Ammon's horn (tissue), 1 donor: ENCODE measurements around the gene MORC1.
A peak's percentile ranks its signal among the peaks of the same experiment; 100 is the strongest.

Experiments used
- DNase-seq: peaks from one replicate; pipeline ENCODE4 v3.0.0-alpha.2; 2016; ENCODE audit warnings: low spot score

Gene MORC1

DNA sequence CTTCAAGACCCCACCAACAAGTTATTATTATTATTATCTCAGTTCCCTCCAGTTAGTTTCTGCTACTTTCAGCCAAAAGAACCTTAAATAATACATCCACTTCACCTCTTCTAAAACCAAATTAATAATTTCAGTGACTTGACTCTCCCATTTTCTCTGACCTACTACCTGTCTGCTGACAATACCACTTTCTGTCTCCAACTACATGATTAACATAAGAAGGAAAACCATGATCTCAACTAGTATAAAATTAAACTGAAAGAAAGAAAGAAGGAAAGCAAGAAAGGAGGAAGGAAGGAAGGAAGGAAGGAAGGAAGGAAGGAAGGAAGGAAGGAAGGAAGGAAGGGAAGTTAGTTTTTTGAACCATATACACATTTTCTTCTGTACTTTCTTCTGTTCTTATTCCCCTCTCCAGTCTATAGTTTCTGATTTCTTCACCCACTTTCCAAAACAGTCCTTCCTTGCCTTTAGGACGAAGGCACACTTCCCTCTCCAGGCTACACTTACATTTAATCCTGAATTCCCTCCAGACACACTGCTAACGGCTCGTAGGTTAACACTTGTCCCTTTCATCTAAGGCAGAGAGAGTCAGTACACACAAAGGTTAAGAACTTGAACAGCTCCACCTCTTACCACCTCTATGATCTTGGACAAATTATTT is 84.8 kb downstream of the MORC1 start:
- no peak for DNase-seq

DNA sequence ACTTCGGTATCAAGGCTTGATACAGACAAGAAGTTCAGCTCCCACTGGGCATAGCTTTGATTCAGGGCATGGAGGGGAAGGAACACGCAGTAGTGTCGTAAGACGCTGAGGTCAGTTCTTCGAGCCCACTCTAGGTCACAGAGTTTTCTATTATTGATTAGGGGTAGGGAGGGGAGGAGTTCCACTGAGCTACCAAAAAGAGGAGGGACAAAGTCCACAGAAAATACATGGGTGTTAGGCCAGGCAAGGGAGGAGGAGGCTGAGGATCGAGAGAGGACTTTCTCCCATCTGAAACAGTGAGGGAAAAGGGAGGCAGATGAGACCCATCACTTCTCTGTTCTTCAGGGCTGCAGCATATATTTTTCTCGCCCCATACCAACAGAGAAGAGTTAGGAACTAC is 89.2 kb downstream of the MORC1 start:
- no peak for DNase-seq

DNA sequence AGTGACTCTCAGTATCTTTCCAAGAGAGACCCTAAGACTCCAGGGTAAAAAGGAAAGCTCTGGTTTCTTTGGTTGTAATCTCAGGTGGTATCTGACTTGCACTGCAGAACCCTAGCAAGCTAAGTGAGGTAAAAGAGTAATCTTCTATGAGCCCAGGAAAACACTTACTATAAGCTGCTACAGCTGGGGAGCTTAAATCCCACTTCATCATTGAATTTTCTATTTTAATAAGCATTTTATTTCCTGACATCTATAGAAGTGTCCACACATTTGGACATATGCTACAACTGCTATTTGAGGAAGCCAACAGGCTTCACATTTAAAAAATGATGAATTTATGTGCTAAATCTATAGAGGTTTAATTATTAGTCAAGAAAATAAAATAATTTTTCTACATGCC is 91.1 kb downstream of the MORC1 start:
- no peak for DNase-seq

DNA sequence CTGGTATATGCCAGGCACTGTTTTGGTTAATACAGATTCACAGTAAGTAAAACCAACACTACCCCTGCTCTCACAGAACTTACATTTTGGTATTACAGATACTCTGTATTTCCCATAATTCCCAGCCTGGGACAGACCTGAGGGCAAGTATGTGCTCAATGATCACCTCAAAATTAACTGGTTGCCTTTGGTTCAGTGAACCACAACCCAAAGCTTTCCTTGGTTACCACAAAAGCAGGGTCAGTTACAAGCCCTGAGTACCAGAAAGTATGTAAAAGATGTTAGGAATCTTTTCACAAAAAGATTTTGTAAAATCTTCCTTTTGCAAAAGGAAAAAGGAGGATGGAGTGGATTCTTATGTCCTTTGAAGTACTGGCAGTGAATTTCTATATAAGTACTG is 92.0 kb downstream of the MORC1 start:
- DNase-seq = no peak

- DNase-seq = peak; percentile 77
Observed at GRCh38 chr3:109023656-109024254, 94.2 kb downstream of the MORC1 start.

- DNase-seq = no peak
Observed at GRCh38 chr3:109023167-109023566, 94.8 kb downstream of the MORC1 start.

DNA sequence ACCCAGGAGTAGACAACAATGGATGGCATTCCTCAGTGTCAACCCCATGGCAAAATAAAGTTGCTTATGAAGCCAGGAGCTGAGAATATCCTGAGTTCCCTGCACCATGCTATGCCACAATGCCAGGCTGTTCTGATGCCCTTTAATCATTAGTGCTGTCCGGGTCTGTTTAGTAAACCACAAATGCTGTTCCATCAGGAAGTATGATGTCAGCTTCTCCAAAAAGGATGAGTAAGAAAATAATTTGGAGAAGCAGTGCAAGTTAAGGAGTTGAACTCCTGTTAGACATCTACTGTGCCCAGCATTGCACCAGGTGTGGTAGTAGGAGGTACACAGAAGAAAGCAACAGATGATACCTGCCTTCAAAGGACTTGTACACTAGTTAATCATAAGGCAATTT is 96.4 kb downstream of the MORC1 start:
- DNase-seq = no peak

GRCh38 chr3:109018828-109019227 is 99.1 kb downstream of the MORC1 start:
- DNase-seq = no peak

GRCh38 chr3:109005443-109005842 is 112.5 kb downstream of the MORC1 start:
- no peak for DNase-seq

GRCh38 chr3:108998436-108998835 is 119.5 kb downstream of the MORC1 start:
- DNase-seq = no peak

GRCh38 chr3:108985844-108986243 is 132.1 kb downstream of the MORC1 start:
- no peak for DNase-seq

DNA sequence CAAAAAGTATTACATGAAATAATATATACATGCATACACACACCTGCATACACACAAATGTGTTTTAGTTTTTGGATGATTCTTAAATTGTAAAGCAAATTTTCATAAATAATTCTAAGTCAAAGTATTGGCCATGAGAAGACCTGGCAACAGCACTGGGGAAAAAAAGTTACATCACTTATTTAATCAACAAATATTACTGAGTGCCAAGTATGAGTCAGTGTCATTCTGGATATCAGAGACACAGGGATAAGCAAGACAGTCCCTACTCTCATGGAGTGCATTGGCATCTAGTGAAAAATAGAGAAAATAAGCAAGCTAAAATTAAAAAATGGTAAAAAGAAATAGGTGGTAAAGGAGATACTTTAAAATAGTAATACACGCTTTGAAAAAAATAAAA is 134.9 kb downstream of the MORC1 start:
- DNase-seq = no peak

GRCh38 chr3:108976058-108976457 is 141.9 kb downstream of the MORC1 start:
- DNase-seq = no peak

- no peak for DNase-seq
Observed at GRCh38 chr3:108973019-108973418, 144.9 kb downstream of the MORC1 start.

GRCh38 chr3:108972482-108972881 is 145.5 kb downstream of the MORC1 start:
- DNase-seq = no peak

DNA sequence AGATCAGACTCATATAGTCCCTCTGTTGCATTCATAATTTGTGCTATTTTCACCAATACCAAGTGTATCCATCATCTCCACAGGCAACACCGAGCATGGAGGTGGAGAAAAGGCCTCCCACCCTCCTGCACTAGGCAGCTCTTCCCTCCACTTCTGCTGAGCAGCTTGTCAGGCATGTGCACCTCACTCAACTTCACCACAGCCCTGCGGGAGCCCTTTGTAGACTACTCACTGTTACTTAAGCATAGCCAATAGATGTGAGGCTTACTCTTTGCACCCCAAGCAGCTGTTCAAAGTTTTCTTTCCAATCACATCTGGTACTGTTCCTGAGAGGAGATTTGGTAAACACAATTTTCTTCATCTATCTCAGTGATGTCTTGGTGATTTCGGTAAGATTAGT is 147.4 kb downstream of the MORC1 start:
- no peak for DNase-seq

GRCh38 chr3:108966773-108967172 is 151.2 kb downstream of the MORC1 start:
- DNase-seq = no peak

DNA sequence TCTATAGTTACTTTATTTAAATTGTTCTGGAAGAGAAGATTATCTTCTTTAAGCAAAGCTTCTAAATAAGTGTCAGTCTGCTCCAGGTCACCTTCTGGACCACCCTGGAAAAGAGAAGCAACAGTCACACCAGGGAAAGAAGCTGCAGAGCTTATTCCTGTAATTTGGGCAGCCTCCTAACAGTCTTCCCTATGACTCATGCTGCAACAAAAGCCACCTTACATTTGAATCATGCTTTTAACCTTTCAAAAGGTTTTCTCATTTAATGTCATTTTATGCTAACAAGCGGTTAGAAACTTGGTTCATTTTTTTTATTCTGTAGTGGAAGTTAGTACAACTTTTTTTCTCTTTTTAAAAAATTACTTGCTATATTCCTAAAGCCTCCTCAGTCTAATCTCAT is 158.9 kb downstream of the MORC1 start:
- DNase-seq = no peak

GRCh38 chr3:108953700-108954099 is 164.2 kb downstream of the MORC1 start, which contains the start of gene GUCA1C:
Gene GUCA1C (minus strand): TSS chr3:108953879. CDS start chr3:108953762, 117 bp downstream.
- no peak for DNase-seq

- no peak for DNase-seq
Observed at GRCh38 chr3:108953210-108953609, 164.7 kb downstream of the MORC1 start.

DNA sequence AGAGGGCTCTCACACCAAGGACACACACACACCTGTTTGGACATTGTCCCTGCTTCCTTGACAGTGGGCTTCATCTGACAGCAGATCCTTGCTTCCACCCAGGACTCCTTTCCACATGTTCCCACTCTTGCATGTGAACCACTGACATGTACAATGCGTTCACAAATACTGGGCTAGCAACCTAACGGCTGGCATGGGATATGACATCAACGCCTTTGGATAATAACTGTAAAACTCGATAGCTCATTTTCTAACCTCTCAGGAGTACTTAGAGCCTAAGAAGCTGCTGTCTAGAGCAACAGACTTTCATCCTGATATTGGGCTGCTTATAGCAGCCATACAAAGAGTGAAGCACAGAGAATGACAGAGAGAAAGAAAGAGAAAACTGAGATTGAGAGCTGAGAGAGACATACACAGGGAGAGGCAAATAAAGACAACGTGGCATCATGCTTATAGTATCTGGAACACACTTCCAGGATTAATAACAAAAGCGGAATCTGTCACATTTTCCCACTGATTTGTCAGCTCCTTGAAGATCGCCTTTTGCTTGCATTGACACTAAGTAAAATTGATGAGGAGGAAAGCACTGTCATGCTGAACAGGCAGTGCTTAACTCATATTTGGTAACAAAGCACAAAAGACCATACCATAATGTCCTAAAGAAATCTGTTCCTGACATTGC is 166.0 kb downstream of the MORC1 start:
- DNase-seq = no peak

DNA sequence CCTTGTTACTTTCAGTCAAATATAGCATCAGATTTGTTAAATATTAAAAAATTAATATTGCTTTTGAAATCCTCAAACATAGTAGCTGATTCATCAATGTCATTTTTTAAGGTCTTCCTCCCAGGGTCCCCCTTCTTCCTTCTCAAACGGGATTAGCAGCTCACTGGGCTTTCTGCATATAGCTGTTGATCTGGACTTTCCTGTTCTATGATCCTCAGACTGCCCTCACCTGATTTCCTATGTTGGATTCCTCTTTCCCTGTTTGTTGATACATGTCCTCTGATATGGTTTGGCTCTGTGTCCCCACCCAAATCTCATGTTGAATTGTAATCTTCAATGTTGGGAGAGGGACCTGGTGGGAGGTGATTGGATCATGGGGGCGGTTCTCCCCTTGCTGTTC is 170.1 kb downstream of the MORC1 start:
- DNase-seq = no peak
